ENCODE data around the gene ZNF626. TPM values are rescaled to one million over a fixed set of nuclear protein-coding genes. Genes with fewer than 3 reads are reported as not detected.

Gene ZNF626
- total RNA-seq, 1 experiment from 2014 or later: 12.7 TPM

GRCh38 chr19:20607943-20608342 is 53.4 kb downstream of the ZNF626 start:
- Histone ChIP-seq H3K27me3 (ENCODE audit: control insufficient read depth, insufficient read depth, low read length) (no peaks in the 10 kb centered on the region), H3K4me1 (ENCODE audit: control insufficient read depth, insufficient read depth, low read length) (no peaks in the 10 kb centered on the region), H3K27ac (ENCODE audit: low read length) (no peak overlapping the region), H3K36me3 (ENCODE audit: control insufficient read depth, insufficient read depth, low read length) (no peaks in the 10 kb centered on the region), H3K4me3 (ENCODE audit: low read depth in 2 of 2, low read length in 2 of 2) (no peak overlapping the region), H3K9me3 (ENCODE audit: control insufficient read depth, insufficient read depth, low read depth, low read length) (no peaks in the 10 kb centered on the region)
- in situ Hi-C loops (cut with HindIII; ENCODE audit: low pct_unique_long_range_greater_than_20kb, low sequenced_read_pairs) (no loop called here), intact Hi-C loops (cut with micrococcal nuclease; ENCODE audit: unreplicated experiment) (no loop called here)
- POLR2A ChIA-PET: no interaction called here
- TF ChIP-seq POLR2AphosphoS5 (IDR thresholded peaks at IDR 0.05; ENCODE audit: low read depth, low read length) (no peak), REST (IDR thresholded peaks at IDR 0.05; ENCODE audit: insufficient read depth in 1 of 2, low read depth in 2 of 2, low read length in 1 of 2) (no peak), CTCF (IDR thresholded peaks at IDR 0.05) (no peak), TCF7L2 (IDR thresholded peaks at IDR 0.05; ENCODE audit: low read depth, low read length) (no peak), SIN3A (IDR thresholded peaks at IDR 0.05; ENCODE audit: borderline replicate concordance, insufficient read depth, low read depth, low read length) (no peak)
- ATAC-seq (no peak), DNase-seq (ENCODE audit: low read depth, low spot score) (no peak)
- CTCF ChIA-PET: no interaction called here
- BruUV-seq (replicated peaks): no TSS peak

Other genes with a start within 250 kb of the ZNF626 start
- gene ZNF737, start 95.8 kb downstream of the ZNF626 start, total RNA-seq (2021; ENCODE audit: unreplicated experiment): 11.6 TPM
- 5.3 TPM for gene ZNF66, start 114.7 kb upstream of the ZNF626 start, total RNA-seq (2021; ENCODE audit: unreplicated experiment)

All from Panc1 (cell line).